ENCODE measurements around the gene SMAD5.

Gene SMAD5

DNA sequence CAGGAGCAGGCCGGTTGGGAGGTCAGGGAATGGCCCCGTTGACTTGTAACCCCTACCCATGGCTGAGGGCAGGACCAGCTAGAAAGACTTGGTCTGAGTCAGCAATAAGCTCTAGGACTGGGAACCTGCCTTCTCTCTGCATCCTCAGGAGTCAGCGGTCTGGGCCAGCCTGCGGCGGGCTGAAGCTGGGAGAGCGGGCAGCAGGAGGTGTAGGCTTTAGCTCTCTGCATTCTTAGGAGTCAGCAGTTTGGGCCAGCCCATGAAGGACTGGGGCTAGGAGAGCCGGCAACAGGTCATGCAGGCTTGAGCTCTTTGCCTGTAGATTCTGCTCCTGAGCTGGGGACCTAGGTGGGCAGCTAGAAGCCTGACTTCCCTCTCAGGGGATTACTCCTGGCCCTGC lies 66.8 kb downstream of the SMAD5 start:
- DNase-seq, result no peak

DNA sequence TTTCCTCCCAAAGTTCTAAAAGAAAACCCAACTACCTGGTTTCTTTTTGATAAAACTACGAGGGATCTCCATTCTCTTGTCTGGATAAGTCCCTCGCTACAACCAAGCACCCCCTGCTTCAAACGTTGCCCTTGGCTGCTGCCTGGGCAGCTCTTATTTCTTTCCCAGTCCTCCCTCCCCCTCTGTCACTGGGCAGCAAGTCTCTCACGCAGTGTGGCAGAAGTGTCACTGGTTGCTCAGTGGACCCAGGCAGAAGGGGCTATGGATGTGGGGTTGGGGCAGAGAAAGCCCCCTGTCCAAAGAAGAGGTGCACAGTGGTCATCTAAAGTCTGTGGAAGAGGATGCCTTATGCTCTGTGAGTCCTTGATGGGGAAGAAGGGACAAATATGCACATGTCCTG lies 67.5 kb downstream of the SMAD5 start:
- DNase-seq, result no peak

DNA sequence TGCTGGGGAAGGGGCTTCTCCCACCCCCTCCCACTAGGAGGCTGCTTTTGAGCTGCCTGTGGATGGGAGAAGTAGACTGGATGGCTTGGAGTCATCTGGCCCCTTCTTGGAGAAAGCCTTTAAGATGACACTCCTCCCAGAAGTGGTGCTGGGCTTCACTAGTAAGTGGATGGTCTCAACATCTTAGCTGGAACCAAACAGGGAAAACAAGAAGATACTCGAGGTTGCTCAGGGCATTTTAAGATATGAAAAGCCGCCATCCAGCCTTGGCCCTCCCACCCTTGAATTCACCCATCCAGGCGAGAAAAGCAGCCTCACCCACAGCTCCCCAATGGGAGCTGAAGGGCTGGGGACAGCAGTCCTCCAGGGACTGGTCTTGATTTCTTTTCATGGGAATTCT lies 68.1 kb downstream of the SMAD5 start:
- no peak for DNase-seq

DNA sequence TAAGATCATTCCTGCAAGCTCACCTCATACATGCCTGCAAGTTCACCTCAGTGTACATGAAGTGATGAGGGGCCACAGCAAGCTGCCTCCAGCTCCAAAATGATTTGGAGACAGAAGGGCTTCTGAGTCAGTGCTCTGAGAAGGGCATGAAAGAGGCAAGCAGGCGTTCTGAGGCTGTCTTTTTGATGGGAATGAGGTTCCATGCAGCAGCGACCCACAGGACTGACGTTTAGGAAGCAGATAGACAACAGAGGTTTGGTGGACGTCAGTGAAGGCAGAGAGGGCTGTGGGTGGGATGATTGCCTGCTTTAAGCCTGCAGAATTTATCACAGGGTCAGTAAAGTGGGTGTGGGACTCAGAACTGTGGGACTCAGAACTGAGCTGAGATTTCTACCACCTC lies 69.2 kb downstream of the SMAD5 start:
- DNase-seq, result no peak

DNA sequence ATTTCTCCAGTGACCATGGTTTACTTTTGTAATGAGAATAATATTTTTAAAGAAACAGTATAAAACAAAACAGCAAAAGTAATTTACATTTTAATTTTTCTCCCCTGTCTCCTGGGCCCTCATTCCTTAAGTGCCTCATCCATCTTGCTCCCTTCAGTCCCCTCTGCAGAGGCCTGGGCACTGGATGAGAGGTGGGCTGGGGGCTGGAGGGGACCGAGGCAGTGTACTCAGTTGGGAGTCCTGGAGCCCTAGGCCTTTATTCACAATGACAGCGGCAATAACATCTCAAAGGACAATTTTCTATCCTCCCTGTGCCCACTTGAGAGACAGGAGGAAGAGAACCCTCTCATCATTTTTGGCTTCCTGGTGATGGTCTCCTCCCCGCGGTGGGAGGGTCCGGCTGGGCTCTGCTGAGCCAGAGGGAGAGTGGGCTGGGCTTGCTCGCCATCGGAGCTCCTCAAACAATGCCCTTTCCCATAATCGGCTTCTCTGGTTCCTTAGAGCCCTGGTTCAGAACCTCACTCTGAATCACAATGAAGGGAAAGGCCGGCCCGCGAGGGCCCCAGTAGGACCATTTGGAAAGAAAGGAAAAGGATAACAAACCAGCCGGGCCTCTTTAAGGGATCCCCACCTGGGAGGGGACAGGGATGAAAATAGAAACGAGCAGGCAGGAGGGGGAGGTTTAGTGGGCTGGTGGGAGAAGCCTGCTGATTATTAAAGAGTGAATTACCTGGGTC lies 70.0 kb downstream of the SMAD5 start:
- no peak for DNase-seq

DNA sequence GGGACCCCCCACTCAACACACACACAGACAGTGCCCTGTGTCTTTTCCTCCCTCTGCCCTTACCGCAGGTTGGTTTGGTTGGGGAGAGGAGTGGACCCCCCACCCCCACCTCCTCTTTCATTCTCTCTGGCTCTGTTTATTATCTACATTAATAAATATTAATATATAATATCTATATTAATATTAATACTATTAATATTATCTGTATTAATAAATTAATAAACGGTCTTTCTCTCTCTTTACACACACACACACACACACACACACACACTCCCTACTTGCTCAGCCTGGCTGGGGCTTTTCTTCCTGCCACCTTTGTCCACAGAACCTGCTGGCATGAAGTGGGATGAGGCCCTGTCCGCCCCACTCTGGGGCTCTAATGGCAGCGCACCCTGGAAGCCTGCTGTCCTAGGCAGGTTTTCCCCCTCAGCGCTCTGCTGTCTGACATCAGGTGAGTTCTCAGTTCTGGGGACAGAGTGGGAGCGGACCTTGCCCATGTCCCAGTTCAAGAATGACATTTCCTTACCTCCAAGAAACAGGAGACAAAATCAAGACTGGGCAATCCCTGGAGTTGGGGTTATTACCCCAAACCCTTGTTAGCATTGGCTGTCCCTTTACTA lies 70.8 kb downstream of the SMAD5 start:
- no peak for DNase-seq

DNA sequence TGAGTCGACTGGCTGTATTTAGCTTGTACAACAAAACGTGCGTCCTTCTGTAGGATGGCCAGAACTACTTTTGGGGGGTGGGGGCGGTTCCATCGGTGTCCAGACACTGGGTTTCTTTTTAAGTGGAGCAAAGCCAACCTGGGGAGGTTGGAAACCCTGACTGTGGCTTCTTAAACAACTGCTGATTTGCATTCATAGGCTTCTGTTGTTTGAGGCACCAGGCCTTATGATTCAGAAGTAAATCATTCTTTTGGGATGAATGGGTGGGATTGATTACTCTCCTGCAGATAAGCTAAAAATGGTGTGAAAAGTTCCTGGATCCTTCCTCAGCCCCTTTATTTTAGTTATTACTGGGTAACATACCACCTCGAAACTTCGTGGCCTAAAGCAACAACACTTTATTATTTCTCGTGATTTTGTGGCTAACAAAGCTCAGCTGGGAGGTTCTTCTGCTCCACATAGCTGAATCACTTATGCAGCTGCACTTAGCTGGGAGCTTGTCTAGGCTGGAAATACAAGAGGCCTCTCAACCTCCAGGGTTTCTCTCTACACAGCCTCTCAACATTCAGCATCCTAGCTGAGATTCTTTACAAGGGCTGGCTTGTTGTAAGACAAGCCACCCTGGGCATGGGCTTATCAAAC lies 72.5 kb downstream of the SMAD5 start:
- no peak for DNase-seq

DNA sequence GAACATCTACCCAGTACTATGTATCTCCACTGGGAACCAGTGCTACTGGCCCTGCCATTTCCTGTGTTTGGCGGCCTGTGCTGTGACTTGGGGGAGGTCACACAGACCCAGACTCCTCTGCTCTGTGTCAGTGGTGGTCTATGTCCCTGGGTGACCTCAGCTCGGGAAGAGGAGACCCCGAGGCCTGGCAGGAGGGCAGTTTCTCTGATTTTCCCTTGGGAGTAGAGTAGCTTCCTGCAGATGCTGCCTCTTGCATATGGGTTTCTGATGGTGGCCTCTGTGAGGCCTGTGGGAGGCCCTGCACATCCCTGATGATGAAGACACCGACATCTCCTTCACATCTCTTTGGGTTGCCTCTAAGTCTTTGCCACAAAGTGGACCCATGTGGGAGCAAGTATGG lies 73.3 kb downstream of the SMAD5 start:
- no peak for DNase-seq

DNA sequence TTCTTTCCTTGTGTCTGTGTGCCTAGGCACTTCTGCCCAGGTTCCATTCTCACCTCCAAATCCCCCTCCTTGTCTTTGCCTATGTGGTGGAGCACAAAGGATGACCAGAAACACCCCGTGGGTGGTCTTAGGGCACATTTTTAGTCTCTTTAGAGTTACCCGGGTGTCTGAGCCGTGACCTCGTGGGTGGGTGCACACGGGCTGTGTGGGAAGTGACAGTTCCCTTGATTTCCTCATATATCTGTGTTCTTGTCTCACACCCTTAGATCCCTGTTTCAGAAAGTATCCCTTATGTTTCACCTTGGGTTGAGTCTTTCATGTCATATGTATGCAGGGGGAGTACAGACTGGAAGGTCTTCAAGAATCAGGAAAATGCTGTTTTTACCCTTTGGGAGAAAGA lies 73.7 kb downstream of the SMAD5 start:
- DNase-seq, result no peak

DNA sequence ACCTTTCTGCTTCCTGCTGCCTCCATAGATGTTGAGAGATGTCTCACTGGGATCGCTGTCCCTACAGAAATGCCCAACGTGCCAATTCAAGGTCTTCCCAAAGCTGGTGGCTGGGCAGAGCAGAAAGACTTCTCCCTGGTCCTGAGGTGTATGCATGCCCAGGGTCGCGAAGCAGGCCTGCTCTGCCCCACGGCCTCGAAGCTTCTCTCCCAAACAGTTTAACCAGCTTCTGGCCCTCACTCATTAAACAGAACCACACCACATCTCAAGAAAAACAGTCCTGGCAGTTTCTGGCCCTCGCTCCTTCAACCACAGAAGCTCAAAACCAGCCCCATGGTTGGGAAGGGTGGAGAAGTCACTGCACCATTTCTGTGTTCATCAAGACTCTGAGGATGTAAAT lies 75.0 kb downstream of the SMAD5 start:
- no peak for DNase-seq

DNA sequence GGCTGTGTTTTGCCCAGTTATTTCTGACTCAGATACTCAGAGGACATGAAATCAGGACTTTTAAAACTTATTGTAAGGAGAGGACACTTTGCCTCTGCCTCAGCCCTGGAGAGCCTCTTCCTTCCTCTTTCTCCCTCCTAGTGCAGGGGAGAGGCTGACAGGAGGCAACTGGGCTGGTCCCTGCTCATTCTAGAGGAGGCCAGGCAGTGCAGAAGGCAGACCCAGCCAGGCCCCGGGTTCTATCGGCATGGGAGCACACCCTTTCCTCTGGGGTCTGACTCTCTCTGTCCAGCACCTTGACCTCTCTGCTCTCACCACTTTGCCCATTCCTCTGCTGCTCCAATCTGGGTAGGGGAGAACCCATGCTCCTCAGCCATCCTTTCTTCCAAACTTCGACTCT lies 76.3 kb downstream of the SMAD5 start:
- no peak for DNase-seq

DNA sequence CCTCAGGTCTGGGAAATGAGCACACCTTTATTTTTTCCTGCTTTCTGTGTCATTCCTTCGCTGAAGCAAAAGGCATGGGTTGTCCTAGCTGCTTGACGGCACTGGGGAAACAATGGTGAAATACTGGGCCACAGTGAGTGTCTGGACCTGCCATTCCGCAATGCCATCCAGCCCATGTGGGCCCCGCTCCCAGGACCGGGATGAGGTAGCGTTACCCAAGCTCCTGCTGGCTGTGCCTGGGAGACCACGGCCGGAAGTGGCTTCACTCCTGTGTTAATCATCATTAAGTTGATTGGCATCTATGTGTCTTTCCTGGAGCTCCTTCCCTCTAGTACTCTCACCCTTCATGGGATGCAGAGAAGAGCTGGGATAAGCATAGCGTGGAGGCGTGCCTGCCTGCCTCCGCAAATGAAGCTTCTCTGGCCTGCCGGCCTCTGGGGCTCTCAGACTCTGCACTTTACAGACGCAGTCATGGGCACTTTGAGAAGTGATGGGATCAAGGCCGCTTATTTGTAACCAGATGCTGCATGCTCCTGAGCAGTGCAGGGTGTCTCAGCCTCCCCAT lies 76.8 kb downstream of the SMAD5 start:
- no peak for DNase-seq

DNA sequence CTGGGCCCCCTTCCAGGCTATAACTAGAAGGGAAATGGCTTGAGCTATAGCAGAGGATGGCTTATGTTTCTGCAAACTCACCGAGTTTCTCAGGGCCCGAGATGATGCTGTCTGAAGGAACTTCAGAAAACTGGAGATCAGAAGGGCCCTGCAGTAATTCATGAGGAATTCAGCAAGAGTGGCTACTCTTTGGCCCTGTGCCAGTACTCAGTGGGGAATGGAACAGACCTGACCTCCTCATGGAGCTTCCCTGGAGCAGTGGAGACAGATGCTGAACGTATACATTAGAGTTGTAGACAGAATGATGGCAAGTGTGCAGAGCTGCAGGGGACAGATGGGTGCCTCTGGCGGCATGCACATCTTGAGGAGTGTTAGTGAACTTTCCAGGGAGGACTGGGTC lies 77.6 kb downstream of the SMAD5 start:
- no peak for DNase-seq

DNA sequence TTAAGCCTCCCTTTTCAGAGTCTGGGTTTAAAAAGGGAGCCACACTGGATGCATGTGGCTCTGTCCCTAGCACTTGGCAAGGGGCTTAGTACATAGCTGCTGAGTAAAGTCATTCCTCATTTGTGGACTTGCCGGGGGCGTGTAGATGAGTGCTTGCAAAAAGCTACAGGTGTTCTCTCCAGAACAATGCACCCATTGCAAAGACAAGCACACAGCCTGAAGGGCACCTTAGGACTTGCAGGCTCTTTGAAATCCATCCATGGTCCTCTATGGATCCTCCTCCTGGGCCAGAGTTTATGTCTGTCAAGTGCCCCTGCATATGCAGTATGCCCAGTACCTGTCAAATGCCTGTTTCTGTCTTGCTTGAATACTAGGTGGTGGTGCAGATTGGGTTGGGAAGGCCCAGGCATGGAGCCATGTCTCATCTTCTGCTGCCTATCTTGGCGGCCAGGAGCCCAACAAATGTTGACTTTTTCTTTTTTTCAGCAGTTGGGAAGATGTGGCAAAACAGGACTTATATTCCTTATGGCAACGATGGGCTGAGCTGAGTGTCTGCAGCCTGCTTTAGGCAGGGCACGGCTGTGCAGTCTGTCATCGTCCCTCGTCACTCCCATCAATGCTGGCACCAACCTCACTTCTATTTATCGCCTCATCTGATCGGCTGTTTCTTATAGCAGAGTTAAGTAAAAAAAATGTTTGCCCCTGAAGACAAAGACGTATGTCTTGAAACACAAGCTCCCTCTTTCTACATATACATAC lies 78.8 kb downstream of the SMAD5 start:
- no peak for DNase-seq

DNA sequence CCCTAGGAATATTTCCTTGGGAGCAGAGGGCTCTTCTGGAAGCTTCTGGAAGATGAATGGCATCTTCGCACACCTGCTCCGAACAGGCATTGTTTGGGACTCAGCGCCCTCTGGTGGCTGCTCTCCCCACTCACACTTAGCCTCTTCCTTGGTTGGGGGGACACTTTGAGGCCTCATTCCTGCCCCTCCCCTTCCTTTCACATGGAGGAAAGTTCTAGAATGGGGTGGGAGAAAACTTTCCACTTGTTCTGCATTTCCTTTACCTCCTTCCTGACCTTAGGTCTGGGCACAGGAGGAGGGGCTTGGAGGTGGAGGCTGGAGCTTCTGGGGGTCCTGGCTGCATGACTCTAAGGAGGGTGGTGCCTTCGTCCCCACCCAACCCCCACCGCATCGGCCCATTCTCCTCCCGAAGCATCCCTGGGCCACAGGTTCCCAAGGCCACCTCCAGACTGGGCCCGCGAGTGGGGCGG lies 79.6 kb downstream of the SMAD5 start:
- no peak for DNase-seq

DNA sequence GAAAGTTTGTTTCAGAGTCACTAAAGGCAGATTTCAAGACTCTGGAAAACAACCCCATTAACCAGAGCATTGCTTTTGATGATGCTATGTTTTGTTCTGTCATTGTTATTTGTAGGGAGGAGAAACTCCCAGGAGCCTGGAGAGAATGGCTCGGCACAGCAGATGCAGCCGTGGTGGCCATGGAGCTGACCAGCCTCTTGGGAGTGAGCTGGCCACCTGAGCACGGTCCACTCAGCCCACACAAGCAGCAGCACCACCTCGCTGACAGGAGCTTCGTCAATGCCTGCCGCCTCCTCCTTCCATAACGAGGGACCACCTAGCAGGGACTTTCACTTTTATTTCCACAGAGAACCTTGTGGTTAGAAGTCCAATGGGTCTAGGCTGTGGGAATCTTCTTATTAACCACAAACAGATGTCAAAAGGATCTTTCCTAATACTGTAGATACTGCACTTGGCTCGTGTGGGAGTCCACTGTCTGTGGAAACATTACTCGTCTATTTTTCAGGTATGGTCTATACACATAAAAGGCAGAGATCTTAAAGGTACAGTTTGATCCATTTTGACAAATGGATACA lies 81.4 kb downstream of the SMAD5 start:
- DNase-seq, result no peak

DNA sequence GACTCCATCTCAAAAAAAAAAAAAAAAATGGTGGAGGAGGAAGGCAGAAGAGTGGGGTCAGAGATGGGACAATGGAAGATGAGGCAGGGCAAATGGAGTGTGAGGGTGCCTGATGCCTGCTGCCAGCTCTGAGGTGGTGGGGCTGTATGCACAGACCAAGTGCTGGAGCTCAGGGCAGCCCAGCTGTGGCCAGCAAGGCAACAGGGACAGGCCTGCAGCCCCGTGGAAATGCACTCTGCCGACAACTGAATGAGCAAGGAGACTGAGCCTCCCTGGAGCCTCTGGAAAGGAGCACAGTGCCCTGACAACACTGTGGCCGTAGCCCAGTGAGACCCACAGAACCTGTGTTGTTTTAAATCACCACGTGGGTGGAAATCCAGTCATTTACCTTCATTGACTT lies 83.2 kb downstream of the SMAD5 start:
- no peak for DNase-seq

DNA sequence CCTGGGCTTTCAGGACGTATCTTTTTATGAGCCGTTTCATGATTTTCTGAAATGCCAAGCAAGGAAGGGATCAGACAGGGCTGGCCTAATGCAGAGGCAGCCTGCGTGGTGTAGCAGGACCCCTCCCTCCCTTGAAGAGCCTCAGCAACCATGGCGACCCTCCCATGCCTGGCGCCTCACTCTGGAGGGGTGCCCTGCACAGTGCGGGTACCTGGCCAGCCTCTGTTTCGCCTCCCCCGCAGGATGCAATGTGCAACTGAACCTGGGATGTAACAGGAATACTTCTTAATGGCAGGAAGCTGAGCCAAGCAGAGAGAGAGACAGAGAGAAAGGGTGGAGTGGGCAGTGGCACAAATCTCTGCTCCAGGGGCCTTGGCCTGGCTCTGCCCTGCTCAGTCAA lies 83.6 kb downstream of the SMAD5 start:
- no peak for DNase-seq

DNA sequence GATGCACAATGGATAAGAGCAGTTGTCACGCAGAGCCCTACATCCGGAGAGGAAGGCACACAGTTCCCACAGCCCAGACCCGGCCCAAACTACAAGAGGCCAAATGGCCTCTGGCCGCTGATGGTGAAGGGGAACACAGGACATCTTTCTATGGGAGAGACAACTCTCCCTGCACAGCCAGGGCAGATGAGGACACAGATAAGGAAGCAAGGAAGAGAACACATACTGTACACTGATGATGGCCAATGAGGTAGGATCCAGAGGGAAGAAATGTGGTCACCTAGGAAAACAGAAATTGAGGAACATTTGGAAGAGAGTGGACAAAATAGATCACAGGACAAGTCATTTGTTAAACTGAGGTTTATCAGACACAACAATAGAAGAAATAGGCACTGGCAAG lies 88.7 kb downstream of the SMAD5 start:
- no peak for DNase-seq

DNA sequence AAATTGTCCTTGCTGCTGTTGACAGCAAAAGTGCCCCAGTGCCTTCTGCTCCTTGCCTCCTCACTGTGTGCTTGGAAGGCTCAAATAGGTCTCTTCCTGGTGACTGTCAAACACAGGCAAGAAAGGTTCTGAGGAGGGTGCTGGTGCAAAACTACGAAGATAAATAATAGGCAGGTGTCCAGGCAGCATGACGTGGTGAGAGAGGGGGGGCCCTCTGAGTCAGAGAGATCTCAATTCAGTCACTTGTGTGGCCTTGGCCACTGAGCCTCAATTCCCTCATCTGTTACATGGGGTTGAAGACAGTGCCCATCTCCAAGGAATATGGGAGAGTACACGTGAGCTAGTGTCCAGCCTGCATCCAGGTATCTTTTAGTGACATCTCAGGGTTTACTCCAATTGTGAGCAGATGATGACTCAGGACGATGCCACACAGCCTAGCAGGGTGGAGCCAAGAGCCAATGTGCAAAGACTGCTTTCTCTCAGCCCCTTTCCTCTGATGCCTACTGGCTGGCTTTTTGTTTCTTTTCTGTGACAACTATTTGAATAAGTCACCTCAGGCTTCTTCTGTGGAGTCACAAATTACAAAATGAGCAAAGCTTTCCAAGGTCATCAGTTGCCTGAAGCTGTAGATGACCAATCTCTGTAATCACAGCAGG lies 90.1 kb downstream of the SMAD5 start:
- DNase-seq, result no peak

DNA sequence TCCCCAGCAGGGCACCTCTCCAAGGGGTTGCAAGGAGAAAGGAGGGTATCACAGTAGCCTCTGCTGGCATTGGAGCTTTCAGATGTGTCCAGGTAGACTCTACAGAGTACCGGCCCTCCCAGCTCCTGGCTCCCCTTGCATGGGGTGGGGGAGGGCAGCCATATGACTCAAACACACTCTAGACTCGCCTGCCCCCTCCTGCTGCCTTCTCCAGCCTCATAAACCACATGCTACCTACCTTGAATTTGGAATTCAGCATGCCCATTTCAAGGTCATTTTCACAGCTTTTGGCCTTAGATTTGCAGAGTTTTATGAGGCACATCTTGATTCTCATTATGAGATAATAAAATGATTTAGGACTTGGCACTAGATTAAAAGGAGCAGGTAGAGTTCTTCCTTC lies 93.2 kb downstream of the SMAD5 start:
- no peak for DNase-seq

DNA sequence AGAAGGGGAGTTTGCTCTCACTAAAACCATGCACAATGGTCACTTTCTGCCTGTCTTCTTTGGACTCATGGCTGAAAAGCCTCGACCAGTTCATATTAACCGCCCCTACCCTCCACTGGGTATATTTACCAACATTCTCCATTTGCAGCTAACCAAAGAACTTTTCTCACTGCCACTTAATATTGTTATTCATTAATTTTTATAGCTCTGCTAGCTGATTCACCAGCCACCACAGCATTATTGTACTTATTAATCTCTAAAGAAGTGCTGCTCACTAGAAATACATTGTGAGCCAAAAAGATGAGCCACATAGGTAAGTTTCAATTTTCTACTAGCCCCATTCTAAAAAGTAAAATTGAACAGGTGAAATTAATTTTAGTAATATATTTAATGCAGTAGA lies 93.8 kb downstream of the SMAD5 start:
- no peak for DNase-seq
